Body of pancreas (tissue), 4 donors: ENCODE data around the gene MXRA5.

Experiments used
- POLR2A ChIP-seq, 3 donors: fragments of 450-650 bp; IDR thresholded peaks; one replicate each; pipeline ENCODE4 v1.6.1; 2016; ENCODE audit warnings: antibody characterized with exemption in 3 of 3, mild to moderate bottlenecking in 2 of 3
- TF ChIP-seq, protein P1 (sequence below), 7 experiments: fragments of 450-650 bp in 4 of 7; fragments of 200-600 bp in 3 of 7; sonication (generic) in 3 of 7; IDR thresholded peaks; one replicate each; pipeline ENCODE4 v1.5.1; 2016 to 2019; ENCODE audit warnings: antibody characterized with exemption in 7 of 7

DNA sequence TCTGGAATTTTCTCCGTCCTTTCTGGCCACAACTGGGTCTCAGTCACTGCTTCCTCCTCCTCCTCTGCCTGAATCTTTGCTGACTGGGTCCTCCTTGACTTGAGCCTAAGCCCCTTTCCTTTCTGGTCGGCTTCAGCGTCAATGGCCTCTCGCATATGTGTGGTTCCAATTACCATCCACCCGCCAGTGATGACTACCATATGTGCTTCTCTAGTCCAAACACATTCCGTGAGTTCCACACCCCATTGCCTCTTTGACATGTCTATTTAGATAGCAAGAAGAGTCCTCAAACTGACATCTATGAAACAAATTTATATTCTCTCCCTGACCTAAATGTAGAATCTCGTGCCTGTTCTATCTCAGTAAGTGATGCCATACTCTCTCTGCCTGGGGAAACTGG, 19.8 kb downstream of the MXRA5 start:
- TF ChIP-seq, protein P1, sequence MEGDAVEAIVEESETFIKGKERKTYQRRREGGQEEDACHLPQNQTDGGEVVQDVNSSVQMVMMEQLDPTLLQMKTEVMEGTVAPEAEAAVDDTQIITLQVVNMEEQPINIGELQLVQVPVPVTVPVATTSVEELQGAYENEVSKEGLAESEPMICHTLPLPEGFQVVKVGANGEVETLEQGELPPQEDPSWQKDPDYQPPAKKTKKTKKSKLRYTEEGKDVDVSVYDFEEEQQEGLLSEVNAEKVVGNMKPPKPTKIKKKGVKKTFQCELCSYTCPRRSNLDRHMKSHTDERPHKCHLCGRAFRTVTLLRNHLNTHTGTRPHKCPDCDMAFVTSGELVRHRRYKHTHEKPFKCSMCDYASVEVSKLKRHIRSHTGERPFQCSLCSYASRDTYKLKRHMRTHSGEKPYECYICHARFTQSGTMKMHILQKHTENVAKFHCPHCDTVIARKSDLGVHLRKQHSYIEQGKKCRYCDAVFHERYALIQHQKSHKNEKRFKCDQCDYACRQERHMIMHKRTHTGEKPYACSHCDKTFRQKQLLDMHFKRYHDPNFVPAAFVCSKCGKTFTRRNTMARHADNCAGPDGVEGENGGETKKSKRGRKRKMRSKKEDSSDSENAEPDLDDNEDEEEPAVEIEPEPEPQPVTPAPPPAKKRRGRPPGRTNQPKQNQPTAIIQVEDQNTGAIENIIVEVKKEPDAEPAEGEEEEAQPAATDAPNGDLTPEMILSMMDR (IDR thresholded peaks at IDR 0.05), result no peak
- TF ChIP-seq POLR2A (IDR thresholded peaks at IDR 0.05), result no peak
